ENCODE data around the gene PHF2.

Gene PHF2

DNA sequence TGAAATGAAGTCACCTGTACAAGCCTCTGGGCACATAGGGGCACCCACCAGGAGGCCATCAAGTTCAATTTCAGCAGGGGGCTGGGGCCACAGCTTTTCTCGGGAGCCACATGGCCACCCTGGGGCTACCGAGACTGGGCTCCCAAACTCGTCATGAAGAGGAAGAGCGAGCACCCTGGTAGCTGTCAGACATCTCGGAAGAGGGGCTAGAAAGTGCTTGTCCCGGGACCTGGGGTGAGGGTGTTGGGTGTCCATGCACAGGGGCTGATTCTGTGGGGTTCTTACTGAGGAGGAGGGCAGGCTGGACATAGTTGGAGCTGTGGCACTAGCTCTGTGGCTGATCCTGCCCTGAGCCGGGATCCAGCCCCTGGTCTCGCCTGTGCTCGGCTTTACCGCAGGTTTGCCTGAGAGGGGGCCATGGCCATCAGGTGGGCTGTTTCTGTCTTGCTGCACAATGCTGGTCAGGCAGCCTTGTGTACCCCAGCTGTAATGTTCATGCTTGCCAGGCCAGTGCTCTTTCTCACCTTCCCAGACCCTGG is 70.3 kb downstream of the PHF2 start:
- Histone ChIP-seq H3K27ac (ENCODE audit: low read length) (no peak overlapping the region), H4K20me1 (ENCODE audit: insufficient read depth, low read length) (no peaks in the 10 kb centered on the region), H3K4me1 (ENCODE audit: low read length) (no peaks in the 10 kb centered on the region), H3K4me2 (ENCODE audit: low read depth, low read length) (no peak overlapping the region), H3K9me3 (replicated peaks; ENCODE audit: insufficient read depth, low read length) (no peaks in the 10 kb centered on the region), H3K9me2 (replicated peaks; ENCODE audit: insufficient read depth, low read length) (no peaks in the 10 kb centered on the region), H3K4me3 (ENCODE audit: low read length) (no peak overlapping the region), H3F3A (ENCODE audit: insufficient read depth, low read length) (no peaks in the 10 kb centered on the region), H2AFZ (ENCODE audit: low read length) (no peak overlapping the region), H3K79me2 (ENCODE audit: low read length) (no peaks in the 10 kb centered on the region), H3K36me3 (replicated peaks; ENCODE audit: insufficient read depth, low read length) (no peaks in the 10 kb centered on the region), H3K27me3 (replicated peaks; ENCODE audit: insufficient read depth, low read length) (no peaks in the 10 kb centered on the region), H3K9ac (ENCODE audit: low read length) (no peak overlapping the region)
- TF ChIP-seq, protein P1, sequence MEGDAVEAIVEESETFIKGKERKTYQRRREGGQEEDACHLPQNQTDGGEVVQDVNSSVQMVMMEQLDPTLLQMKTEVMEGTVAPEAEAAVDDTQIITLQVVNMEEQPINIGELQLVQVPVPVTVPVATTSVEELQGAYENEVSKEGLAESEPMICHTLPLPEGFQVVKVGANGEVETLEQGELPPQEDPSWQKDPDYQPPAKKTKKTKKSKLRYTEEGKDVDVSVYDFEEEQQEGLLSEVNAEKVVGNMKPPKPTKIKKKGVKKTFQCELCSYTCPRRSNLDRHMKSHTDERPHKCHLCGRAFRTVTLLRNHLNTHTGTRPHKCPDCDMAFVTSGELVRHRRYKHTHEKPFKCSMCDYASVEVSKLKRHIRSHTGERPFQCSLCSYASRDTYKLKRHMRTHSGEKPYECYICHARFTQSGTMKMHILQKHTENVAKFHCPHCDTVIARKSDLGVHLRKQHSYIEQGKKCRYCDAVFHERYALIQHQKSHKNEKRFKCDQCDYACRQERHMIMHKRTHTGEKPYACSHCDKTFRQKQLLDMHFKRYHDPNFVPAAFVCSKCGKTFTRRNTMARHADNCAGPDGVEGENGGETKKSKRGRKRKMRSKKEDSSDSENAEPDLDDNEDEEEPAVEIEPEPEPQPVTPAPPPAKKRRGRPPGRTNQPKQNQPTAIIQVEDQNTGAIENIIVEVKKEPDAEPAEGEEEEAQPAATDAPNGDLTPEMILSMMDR (IDR thresholded peaks at IDR 0.05; ENCODE audit: low read length): no peak
- TF ChIP-seq EZH2phosphoT487 (IDR thresholded peaks at IDR 0.05; ENCODE audit: low read length): no peak
- TF ChIP-seq EZH2 (optimal IDR thresholded peaks at IDR 0.05; ENCODE audit: low read depth, low read length): no peak
- no peak for DNase-seq

DNA sequence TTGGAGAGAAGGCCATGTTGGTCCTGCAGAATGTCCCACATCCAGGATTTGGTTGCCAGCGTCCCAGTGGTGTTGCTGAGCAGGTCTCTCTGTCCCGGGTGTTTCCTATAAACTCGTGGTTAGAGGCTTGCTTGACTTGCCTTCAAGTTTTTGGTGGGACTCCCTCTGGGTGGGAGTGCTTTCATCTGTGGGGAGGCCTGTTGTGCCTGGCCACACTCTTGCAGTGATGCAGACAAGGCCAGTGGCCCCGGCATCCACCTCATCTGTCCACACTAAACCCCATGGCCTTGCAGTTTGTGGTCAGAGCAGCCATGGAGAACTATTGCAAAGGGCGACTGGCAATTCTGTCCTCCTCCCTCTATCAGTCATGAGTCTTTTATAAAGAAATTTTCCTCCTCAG is 71.8 kb downstream of the PHF2 start:
- H3K36me3 ChIP-seq (replicated peaks; ENCODE audit: insufficient read depth, low read length): no peaks in the 10 kb centered on the region

DNA sequence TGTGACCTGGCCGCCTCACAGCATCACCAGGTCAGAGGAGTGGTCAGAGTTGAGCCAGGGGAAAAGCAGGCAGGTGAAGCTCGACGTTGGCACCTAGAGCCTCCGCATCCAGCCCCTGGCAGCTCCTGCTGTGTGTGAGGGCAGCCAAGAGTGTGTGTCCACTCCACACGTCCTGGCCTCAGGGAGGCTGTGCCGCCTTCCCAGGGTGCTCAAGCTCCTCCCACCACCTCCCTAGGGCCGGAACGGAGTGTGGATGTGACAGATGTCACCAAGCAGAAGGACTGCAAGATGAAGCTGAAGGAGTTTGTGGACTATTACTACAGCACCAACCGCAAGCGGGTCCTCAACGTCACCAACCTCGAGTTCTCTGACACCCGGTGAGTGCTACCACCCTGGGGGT is 72.5 kb downstream of the PHF2 start:
- Histone ChIP-seq H4K20me1 (ENCODE audit: insufficient read depth, low read length) (no peaks in the 10 kb centered on the region), H3K9ac (ENCODE audit: low read length) (no peak overlapping the region), H3K9me3 (replicated peaks; ENCODE audit: insufficient read depth, low read length) (no peaks in the 10 kb centered on the region), H3K36me3 (replicated peaks; ENCODE audit: insufficient read depth, low read length) (no peaks in the 10 kb centered on the region), H2AFZ (ENCODE audit: low read length) (no peak overlapping the region), H3K27ac (ENCODE audit: low read length) (no peak overlapping the region), H3K9me2 (replicated peaks; ENCODE audit: insufficient read depth, low read length) (no peaks in the 10 kb centered on the region), H3K4me2 (ENCODE audit: low read depth, low read length) (no peak overlapping the region), H3K4me1 (ENCODE audit: low read length) (no peaks in the 10 kb centered on the region), H3F3A (ENCODE audit: insufficient read depth, low read length) (no peaks in the 10 kb centered on the region), H3K4me3 (ENCODE audit: low read length) (no peak overlapping the region), H3K79me2 (ENCODE audit: low read length) (no peaks in the 10 kb centered on the region), H3K27me3 (replicated peaks; ENCODE audit: insufficient read depth, low read length) (no peaks in the 10 kb centered on the region)
- no peak for DNase-seq
- TF ChIP-seq EZH2phosphoT487 (IDR thresholded peaks at IDR 0.05; ENCODE audit: low read length) (no peak), EZH2 (optimal IDR thresholded peaks at IDR 0.05; ENCODE audit: low read depth, low read length) (no peak)
- TF ChIP-seq, protein P1 (IDR thresholded peaks at IDR 0.05; ENCODE audit: low read length): no peak

More for the DNA sequence above, 71.8 kb downstream of the PHF2 start:
- Histone ChIP-seq H3K4me3 (ENCODE audit: low read length) (no peak overlapping the region), H3K4me2 (ENCODE audit: low read depth, low read length) (no peak overlapping the region), H2AFZ (ENCODE audit: low read length) (no peak overlapping the region), H3K9me2 (replicated peaks; ENCODE audit: insufficient read depth, low read length) (no peaks in the 10 kb centered on the region), H3K27me3 (replicated peaks; ENCODE audit: insufficient read depth, low read length) (no peaks in the 10 kb centered on the region), H4K20me1 (ENCODE audit: insufficient read depth, low read length) (no peaks in the 10 kb centered on the region), H3K27ac (ENCODE audit: low read length) (no peak overlapping the region), H3K4me1 (ENCODE audit: low read length) (no peaks in the 10 kb centered on the region), H3K9ac (ENCODE audit: low read length) (no peak overlapping the region), H3F3A (ENCODE audit: insufficient read depth, low read length) (no peaks in the 10 kb centered on the region), H3K79me2 (ENCODE audit: low read length) (no peaks in the 10 kb centered on the region), H3K9me3 (replicated peaks; ENCODE audit: insufficient read depth, low read length) (no peaks in the 10 kb centered on the region)
- TF ChIP-seq, protein P1 (IDR thresholded peaks at IDR 0.05; ENCODE audit: low read length): no peak
- no peak for TF ChIP-seq EZH2 (optimal IDR thresholded peaks at IDR 0.05; ENCODE audit: low read depth, low read length)
- TF ChIP-seq EZH2phosphoT487 (IDR thresholded peaks at IDR 0.05; ENCODE audit: low read length): no peak
- DNase-seq: no peak
